HG03175 (cell line): ENCODE results near the gene ZNF362.
"Not testable (repeated sequence)": the region's sequence is repeated elsewhere in the genome, so short reads cannot be mapped to it uniquely, and the experiment has no call there.

ENCODE experiments used
- ATAC-seq: cut with Tn5 transposase; IDR thresholded peaks from one replicate; pipeline ENCODE4 v1.9.1; 2021; ENCODE audit warnings: mild to moderate bottlenecking, moderate library complexity; ENCODE audit not compliant: unreplicated experiment

ZNF362 gene

GRCh38 chr1:33302325-33302724 is 46.0 kb downstream of the ZNF362 start:
- no peak for ATAC-seq

GRCh38 chr1:33305016-33305415 is 48.7 kb downstream of the ZNF362 start:
- ATAC-seq: no peak

- ATAC-seq: no peak
Measured at GRCh38 chr1:33305816-33306652, 49.7 kb downstream of the ZNF362 start.

GRCh38 chr1:33306653-33307493 is 50.6 kb downstream of the ZNF362 start:
- ATAC-seq: no peak

GRCh38 chr1:33307494-33307864 is 51.2 kb downstream of the ZNF362 start:
- ATAC-seq: no peak

- not testable (repeated sequence) for ATAC-seq
Measured at GRCh38 chr1:33309351-33309750, 53.1 kb downstream of the ZNF362 start.

GRCh38 chr1:33310702-33311101 is 54.4 kb downstream of the ZNF362 start:
- no peak for ATAC-seq

- no peak for ATAC-seq
Measured at GRCh38 chr1:33311706-33312412, 55.6 kb downstream of the ZNF362 start.

- no peak for ATAC-seq
Measured at GRCh38 chr1:33312413-33312749, 56.1 kb downstream of the ZNF362 start.

- ATAC-seq: no peak
Measured at GRCh38 chr1:33314416-33314815, 58.1 kb downstream of the ZNF362 start.

GRCh38 chr1:33316601-33317000 is 60.3 kb downstream of the ZNF362 start:
- no peak for ATAC-seq

- ATAC-seq: no peak
Measured at GRCh38 chr1:33317354-33317753, 61.1 kb downstream of the ZNF362 start.

GRCh38 chr1:33317946-33318345 is 61.7 kb downstream of the ZNF362 start:
- ATAC-seq: no peak

GRCh38 chr1:33319186-33319948 is 63.1 kb downstream of the ZNF362 start:
- ATAC-seq: no peak

- ATAC-seq: no peak
Measured at GRCh38 chr1:33319949-33320618, 63.8 kb downstream of the ZNF362 start.

- no peak for ATAC-seq
Measured at GRCh38 chr1:33320619-33321165, 64.4 kb downstream of the ZNF362 start, which contains the start of gene A3GALT2. Gene A3GALT2, minus strand, starts transcription at chr1:33321098. Its CDS starts 0 bp downstream, at chr1:33321098.

- no peak for ATAC-seq
Measured at GRCh38 chr1:33321178-33321577, 64.9 kb downstream of the ZNF362 start.

GRCh38 chr1:33322109-33322508 is 65.8 kb downstream of the ZNF362 start:
- ATAC-seq: no peak

GRCh38 chr1:33322870-33323585 is 66.7 kb downstream of the ZNF362 start:
- ATAC-seq: no peak
